M059J (cell line): ENCODE results near the gene NEK11. TPM values are rescaled to one million over a fixed set of nuclear protein-coding genes. Genes with fewer than 3 reads are reported as not detected.
A peak's percentile ranks its signal among the peaks of the same experiment; 100 is the strongest.

Experiments
- DNase-seq: peaks from one replicate; pipeline ENCODE4 v3.0.0-alpha.2; 2012; ENCODE audit warnings: low read depth
- total RNA-seq: library from RNA; depleted of rRNA; stranded (reverse); fragments of >200 nt; shearing (Covaris generic); gene quantifications from 2 replicates; pipeline ENCODE4 v1.2.3, GENCODE V29; 2014

The NEK11 gene
- total RNA-seq, 1 experiment from 2014 or later, result 8.1 TPM

DNA sequence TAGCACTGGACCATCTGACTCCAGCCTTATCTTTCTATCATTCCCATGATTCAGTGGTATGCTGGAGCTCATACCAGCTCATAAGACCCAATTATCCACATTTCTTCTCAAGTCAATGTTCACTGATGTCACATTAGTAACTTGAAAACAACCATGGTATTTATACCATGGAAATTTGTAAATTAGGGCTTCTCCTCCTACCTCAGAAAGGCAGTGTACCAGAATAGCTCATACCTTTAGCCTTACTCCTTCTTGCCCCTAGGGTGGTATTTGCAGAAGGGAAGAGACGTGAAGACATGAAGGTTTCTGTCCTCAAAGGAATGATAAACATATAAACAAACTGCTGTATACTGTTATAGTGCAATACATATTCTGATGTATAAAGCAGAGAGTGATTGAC, 114.2 kb downstream of the NEK11 start:
- DNase-seq, result no peak

- no peak for DNase-seq
These were observed 115.1 kb downstream of the NEK11 start for GRCh38 chr3:131141770-131142169.

GRCh38 chr3:131142580-131142979, 115.9 kb downstream of the NEK11 start:
- DNase-seq, result no peak

- DNase-seq, result no peak
These were observed 117.1 kb downstream of the NEK11 start for GRCh38 chr3:131143802-131144201.

DNA sequence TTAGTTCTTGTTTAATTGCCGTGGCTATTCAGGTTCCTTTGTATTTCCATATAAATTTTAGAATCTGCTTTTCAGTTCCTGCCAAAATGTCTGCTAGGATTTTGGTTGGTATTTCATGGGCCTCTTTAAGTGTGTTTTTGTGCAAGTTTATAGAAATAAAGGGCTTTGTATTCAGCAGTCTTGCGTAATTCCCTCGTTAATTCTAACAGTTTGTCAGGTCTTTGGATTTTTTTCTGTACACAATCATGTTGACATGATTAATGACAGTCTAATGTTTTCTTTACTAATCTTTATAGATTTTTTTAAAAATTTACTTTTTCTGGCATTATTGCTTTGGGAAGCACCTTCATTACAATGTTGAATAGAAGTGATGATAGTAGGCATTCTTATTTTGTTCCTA, 120.9 kb downstream of the NEK11 start:
- DNase-seq, result peak; percentile 23

GRCh38 chr3:131158434-131158833, 131.8 kb downstream of the NEK11 start:
- DNase-seq, result no peak

DNA sequence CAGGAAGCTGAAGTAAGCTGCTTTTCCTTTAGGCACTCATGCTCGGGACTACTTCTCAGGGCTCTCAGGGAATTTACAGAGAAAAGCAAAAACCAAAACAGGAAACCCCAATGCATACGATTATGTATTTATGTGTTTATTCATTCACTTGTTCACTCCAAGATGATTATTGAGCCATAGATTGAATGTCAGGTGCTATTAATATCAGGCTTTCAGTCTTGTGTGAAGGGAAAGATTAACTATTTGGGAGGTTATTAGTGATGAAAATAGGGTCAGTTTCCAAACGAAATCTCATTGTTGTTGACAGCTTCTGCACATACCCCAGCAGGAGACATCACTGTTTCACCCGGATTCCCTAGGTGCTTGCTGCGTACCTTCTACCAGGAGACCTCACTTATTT, 135.8 kb downstream of the NEK11 start:
- no peak for DNase-seq

GRCh38 chr3:131167867-131168266, 141.2 kb downstream of the NEK11 start:
- DNase-seq, result no peak

DNA sequence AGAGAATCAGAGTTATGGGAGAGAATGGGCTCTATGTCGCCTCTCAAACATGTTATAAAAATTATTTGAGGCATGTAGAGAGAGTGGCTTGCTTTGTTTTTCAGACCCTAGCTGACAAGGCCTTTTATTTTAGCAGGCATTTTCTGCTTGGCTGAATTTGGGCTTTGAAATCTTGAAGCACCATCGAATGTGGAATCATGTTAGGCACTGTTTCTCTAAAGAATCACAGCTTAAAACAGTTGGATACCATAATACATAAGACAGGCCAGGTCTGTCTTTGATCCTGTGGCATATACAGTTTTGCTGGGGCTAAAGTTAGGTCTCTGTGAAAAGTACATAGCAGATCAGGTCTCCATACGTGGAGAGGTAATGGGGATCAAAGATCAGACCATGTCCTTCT, 142.7 kb downstream of the NEK11 start:
- DNase-seq, result no peak

DNA sequence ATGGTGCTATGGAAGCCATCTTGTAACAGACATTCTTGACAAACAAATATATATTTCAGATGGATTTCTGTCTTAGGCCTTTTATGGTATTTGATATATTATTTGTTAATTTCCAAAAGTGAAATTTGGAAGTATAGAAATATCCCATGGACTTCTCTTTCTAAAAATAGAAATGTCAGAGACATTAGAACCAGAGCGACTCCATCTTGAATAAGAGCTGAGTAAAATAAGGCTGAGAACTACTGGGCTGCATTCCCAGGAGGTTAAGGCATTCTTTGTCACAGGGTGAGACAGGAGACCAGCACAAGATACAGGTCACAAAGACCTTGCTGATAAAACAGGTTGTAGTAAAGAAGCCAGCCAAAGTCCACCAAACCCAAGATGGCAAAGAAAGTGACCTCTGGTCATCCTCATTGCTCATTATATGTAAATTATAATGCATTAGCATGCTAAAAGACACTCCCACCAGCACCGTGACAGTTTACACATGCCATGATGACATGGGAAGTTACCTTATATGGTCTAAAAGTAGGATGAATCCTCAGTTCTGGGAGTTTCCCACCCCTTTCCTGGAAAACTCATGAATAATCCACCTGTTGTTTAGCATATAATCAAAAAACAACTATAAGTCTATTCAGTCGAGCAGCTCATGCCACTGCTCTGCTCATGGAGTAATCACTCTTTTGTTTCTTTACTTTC, 146.0 kb downstream of the NEK11 start:
- no peak for DNase-seq

DNA sequence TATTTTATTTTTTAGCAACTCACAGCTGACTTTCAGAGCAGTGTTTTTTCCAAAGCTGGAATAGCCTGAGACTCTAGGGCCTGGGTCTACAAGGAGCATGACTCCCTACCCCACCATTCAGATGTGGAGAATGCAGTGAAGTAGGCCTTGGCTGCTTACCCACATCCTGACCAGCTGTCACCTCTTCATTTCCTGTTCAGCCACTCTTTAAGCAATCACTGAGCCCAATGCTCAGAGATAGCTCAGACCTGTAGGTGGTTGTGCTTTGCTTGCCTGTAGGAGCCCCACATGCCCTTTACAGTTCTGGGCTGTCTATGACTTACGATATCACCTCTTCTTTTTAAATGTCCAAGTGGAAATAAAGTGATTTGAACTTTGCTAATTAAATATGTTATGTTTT, 148.1 kb downstream of the NEK11 start:
- peak; percentile 39 for DNase-seq

DNA sequence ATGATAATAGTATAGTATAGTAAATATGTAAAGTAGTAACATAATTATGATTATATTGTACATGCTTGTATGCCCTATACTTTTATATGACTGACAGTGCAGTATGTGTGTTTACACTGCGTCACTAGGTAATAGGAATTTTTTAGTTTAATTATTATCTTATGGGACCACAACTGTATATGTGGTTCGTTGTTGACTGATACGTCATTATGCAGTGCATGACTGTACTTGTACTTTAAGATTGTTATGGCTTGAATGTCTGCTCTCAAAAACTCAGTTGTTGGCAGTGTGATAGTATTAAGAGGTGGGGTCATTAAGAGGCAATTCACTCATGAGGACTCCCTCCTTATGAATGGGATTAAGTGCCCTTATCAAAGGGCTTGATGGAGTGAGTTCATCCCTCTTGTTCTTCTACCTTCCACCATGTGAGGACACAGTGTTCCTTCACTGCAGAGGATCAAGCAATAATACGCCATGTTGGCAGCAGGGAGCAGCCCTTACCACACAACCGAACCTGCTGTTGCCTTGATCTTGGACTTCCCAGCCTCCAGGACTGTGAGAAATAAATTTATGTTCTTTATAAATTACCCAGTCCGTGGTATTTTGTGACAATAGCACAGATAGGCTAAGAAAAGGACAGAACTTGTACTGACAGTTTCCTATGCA, 152.2 kb downstream of the NEK11 start:
- no peak for DNase-seq

DNA sequence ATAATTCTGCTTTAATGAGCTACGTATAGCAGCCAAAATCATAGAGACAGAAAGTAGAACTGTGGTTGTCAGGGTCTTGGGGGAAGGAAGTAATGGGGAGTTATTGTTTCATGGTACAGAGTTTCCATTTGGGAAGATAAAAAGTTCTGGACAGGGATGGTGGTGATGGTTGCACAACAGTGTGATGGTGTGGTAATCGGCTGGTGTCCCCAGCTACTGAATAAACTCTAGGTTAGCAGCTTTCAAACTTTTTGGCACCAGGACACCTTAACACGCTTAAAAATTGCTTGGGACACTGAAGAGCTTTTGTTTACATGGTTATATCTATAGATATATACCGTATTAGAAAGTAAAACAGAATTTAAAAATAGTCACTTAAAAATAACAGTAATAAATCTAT, 166.0 kb downstream of the NEK11 start:
- DNase-seq, result no peak

DNA sequence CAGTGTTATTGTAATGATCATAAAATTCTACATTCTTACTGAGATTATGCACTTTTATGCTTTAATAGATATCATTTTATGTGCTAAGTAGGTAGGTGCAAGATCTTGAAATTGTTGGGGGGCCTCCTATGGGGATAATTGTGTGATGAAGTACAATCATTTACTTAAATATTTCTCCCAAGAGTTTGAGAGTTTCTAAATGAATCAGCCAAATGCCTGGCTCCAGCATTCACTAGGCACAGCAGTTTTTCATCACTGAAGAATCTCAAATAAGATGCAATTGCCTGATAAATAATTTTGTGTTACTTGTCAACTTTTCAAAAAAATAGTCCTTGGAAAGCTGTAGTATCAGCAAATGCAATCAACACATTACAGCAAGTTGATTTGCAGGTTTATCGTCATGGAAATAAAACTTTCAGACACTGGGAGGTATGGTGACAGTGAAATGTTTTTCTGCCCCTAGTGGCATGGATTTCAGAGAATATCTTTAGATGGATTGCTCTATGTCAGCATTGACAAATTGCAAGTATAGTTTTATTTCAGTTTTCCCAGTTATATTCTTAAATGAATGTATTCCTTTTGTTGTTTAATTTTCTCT, 167.1 kb downstream of the NEK11 start:
- peak; percentile 28 for DNase-seq

- DNase-seq, result no peak
These were observed 168.1 kb downstream of the NEK11 start for GRCh38 chr3:131194816-131195215.

GRCh38 chr3:131200636-131201199, 174.0 kb downstream of the NEK11 start:
- no peak for DNase-seq

- peak; percentile 16 for DNase-seq
These were observed 189.7 kb downstream of the NEK11 start for GRCh38 chr3:131216330-131216729.

DNA sequence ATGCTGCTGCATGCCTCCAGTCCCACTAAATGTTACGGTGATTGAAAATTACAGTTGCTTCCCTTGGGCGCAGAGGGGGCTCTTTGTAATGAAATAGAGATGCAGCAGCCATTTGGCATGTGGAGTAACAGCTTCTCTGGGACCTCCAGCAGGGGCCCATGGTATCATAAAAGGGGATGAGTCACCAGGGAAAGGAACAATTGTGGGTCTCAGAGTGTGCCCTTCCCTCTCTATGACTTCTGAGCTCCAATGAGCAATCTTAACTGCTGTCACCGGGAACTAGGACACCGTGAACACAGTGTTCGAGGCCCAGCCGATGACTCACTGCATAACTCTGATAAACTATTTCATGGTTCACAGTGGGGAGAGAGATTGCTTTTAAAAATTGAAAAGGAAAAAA, 190.1 kb downstream of the NEK11 start:
- peak; percentile 97 for DNase-seq

GRCh38 chr3:131217296-131217741, 190.6 kb downstream of the NEK11 start:
- DNase-seq, result peak; percentile 84

GRCh38 chr3:131218196-131218595, 191.5 kb downstream of the NEK11 start:
- peak; percentile 94 for DNase-seq

DNA sequence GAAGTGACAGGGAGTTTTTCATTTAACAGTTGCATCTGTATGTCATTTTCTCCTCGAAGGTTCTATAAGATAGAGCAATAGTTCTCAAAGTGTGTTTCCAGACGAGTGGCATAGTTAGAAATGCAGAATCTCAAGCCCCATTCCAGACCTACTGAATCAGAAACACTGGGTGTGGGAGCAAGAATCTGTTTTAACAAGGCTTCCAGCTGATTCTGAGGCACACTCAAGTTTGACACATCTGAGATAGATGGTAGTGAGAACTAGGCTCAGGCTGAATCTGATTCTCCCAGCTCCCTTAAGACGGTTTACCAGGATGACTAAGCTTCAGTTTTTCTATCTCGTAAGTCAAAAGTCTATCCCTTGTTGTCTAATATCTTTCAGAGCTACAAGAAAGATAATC, 195.1 kb downstream of the NEK11 start:
- DNase-seq, result peak; percentile 64

DNA sequence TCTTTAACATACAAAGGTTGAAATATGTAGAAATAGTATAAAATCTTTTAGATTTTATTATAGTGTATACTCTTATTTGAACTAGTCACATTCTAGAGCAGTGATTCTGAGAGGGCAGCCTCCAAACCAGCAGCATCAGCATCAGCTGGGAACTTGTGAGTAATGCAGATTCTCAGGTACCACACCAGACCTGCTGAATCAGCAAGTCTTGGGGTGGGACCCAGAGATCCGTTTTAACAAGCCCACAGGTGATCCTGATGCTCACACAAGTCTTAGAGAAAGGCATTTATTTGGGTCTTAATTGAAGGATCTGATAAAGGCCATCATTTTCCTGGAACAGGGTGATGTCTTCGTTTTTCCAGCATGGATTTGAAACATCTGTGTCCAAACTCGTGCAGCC, 195.9 kb downstream of the NEK11 start:
- no peak for DNase-seq
